SU-DHL-6 (cell line): ENCODE data around the gene CNTRL.

Experiments used
- CTCF ChIP-seq: fragments of 200-600 bp; sonication (generic); IDR thresholded peaks from one replicate; pipeline ENCODE4 v1.5.1; 2017; ENCODE audit warnings: antibody characterized with exemption, mild to moderate bottlenecking, low read length, moderate library complexity; ENCODE audit not compliant: insufficient read depth, poor library complexity, severe bottlenecking
- EZH2phosphoT487 ChIP-seq: fragments of 200-600 bp; sonication (generic), shearing (Covaris generic); conservative IDR thresholded peaks from 2 replicates; pipeline ENCODE4 v1.6.1; 2018; ENCODE audit warnings: mild to moderate bottlenecking, antibody characterized with exemption, low read length, moderate library complexity, mixed read lengths

DNA sequence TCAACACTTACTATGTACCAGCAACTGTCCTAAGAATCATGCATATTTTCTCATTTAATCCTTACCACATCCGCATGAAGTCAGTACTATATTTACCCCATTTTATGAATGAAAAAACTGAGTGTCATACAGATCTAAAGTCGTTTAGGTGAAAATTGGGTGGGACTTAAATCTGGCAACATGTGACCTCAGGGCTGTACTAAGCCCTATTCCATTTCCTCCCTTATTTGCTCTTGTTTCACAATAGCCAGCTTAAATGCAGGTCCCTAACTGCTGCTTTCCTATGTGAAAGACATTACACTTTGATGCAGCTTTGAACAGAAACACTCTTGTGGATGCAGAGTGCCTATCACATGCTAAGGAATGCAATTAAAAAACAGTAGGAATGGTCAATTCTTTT, 129.4 kb downstream of the CNTRL start:
- no peak for TF ChIP-seq EZH2phosphoT487
- TF ChIP-seq CTCF = no peak
